GM18867 (cell line): ENCODE data around the gene DPP10.

Experiments used
- ATAC-seq: cut with Tn5 transposase; IDR thresholded peaks from one replicate; pipeline ENCODE4 v1.9.1; 2021; ENCODE audit warnings: mild to moderate bottlenecking, moderate library complexity; ENCODE audit not compliant: unreplicated experiment

Gene DPP10

DNA sequence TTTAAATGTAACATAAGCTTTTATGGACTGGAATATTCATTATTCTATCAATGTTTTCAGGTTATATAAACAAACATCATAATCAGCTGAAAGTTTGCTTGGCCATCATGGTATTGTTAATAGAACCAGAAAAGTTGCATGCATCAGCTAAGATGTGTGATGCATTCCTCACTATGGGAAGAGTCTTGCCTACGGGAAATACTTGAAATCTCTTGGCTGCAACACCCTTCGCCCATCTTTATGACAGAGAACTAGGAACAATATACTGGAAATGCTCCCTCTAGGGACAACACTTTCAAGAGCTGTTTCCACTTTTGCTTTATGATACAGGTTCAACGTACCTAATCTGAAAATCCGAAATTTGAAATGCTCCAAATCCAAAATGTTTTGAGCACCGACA is 1390.8 kb downstream of the DPP10 start:
- ATAC-seq = no peak

DNA sequence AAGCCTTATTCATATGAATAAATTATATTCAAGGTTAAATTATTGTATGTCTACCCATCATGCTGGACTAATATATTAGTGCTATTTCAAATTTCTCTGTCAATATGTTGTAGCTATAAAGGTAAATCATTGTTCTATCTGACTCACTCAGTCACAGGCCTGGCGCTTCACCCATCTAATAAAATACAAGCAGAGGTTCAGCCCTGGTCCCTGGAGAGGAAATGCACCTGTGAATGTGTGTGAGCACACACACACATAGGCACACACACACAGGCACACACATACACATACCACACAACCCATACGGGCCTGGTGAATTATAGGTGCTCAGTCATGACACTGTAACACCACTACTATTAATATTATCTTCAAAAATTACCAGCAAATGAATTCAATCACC is 1396.1 kb downstream of the DPP10 start:
- ATAC-seq = no peak

DNA sequence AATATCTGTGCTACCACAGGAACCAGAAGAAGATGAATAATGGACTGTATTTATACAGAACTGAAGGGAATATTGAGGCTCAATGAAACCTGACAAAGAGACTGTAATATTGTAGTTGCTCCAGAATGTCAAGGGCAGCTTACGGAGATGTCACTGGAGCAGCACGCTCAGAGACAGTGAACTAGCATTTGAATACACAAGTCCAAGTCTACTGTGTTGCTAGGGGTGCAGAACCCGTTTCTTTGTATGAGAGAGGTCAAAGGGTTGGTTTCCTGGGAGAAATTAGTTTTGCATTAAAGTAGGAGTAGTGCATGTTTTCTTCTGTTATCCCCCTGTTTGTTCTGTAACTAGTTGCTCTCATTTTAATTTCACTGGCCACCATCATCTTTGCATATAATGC is 1399.9 kb downstream of the DPP10 start:
- no peak for ATAC-seq

DNA sequence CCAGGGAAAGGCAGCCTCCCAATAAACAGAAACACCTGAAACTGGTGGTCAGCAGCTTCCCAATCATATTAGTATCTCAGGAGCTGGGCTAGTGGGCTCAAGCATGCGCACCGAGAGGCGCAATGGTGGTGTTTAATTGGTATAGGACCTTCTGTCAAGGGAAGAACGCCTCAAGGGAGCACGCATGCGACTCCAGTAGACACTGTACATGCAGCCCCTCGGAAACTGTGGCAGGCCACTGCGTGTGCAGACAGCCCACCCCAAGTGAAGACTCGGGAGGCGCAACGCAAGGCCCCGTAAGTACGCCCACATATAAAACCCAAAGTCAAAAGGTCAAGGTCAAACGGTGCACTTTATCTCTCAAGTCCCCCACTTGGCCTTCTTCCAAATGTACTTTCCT is 1405.8 kb downstream of the DPP10 start:
- ATAC-seq = no peak

DNA sequence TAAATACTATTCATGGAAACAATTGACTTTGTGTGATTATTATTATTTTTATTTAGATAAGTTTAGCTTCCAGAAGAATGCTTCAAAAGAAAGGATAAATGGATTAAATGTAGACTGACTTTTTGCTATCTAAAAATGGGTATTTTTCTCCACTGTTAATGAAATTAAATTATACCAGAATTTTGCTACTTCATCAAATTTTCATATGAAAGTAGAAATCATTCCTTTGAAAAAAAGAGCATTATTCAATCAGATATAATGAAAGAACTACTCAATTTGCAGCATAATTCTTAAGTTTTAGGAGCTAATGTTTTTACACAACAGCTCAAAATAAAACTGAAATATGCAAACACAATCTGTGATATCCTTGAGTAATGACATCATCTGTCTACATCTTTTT is 1424.6 kb downstream of the DPP10 start:
- no peak for ATAC-seq

DNA sequence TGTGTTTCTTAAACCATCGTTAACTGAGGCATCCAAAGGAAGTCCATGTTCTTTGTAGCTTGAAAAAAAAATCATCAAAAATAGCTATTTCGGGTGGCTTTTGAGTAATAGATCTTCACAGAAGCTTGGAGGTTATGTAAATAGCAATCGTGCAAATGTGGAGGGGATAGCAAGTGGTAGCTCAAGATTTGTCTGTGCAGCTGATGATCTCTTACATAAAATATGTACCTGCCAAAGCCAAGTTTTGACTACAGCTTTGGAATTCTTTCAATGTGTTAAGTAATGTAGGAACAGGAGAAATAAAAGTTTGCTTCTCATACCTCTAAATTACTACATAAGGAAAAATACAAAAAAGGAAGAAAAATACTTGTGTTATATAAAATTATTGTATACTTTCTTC is 1432.0 kb downstream of the DPP10 start:
- no peak for ATAC-seq

DNA sequence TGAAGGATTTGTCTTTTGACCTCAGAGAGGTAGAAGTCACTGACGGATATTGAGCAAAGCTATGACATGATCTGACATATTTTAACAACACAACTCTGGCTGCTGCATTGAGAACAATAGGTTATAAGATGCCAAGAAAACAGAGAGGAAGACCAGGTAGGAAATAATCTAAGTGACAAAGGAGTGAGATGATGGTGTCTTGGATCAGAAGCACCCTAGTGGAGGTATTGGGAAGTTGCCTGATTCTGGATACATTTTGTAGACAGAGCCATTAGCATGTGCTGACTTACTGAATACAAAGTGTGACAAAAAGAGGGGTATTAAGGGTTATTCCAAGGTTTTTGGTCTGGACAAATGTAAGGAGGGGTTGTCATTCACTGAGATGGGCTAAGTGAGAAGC is 1438.1 kb downstream of the DPP10 start:
- no peak for ATAC-seq

DNA sequence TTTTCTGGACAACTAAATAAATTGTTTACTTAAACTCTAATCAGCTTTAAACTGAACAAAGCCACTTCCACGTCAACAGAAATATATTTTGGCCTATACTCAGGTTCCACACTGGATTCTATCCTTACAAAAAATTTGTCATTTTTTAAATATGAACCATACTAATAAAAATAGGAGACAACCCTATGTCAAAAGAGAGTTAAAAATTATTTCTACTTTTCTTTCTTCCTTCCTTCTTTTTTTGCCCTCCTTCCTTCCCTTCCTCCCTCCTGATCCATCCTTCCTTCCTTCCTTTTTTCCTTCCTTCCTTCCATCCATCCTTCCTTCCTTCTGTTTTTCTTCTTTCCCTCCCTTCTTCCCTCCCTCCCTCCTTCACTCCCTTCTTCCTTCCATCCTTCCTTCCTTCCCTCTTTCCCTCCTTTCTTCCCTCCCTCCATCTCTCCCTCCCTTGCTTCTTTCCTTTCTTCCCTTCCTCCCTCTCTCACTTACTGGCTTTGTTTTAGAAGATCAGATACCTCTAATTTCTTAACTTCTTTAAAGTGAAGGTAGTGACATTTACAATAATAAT is 1444.9 kb downstream of the DPP10 start:
- no peak for ATAC-seq
